Measurements from ENCODE around the gene APLF. TPM values are rescaled to one million over a fixed set of nuclear protein-coding genes. Genes with fewer than 3 reads are reported as not detected.

Gene APLF
- total and polyA plus RNA-seq, 4 donors: 0.18 to 3.8 (median 1.0) TPM

GRCh38 chr2:68453761-68454360 lies 13.5 kb upstream of the APLF start:
- 76% methylated on average over 2 of the region's 2 CpGs for WGBS
- Histone ChIP-seq H3K4me1 (ENCODE audit: control insufficient read depth in 4 of 4, insufficient read depth in 4 of 4, low read length in 3 of 4) (no peaks in the 10 kb centered on the region), H3K4me3 (ENCODE audit: low read depth in 1 of 3, low read length in 3 of 3) (no peak overlapping the region), H3K27me3 (ENCODE audit: control insufficient read depth in 4 of 4, insufficient read depth in 4 of 4, low read length in 3 of 4) (no peaks in the 10 kb centered on the region), H3K27ac (ENCODE audit: low read depth in 1 of 2, low read length in 2 of 2) (no peak overlapping the region), H3K36me3 (ENCODE audit: control insufficient read depth in 4 of 4, insufficient read depth in 3 of 4, low read depth in 1 of 4, low read length in 3 of 4) (no peaks in the 10 kb centered on the region), H3K9ac (ENCODE audit: low read depth in 1 of 2, low read length in 2 of 2) (no peak overlapping the region), H3K9me3 (ENCODE audit: control insufficient read depth in 4 of 4, low read length in 3 of 4) (no peaks in the 10 kb centered on the region)
- TF ChIP-seq, protein P1, sequence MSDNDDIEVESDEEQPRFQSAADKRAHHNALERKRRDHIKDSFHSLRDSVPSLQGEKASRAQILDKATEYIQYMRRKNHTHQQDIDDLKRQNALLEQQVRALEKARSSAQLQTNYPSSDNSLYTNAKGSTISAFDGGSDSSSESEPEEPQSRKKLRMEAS (IDR thresholded peaks at IDR 0.05): no peak
- TF ChIP-seq FOXA1 (IDR thresholded peaks at IDR 0.05): no peak
- no peak for TF ChIP-seq NR2F2 (IDR thresholded peaks at IDR 0.05)
- no peak for TF ChIP-seq GABPA (IDR thresholded peaks at IDR 0.05 in 1 of 2, conservative IDR thresholded peaks at IDR 0.05 in 1 of 2)
- TF ChIP-seq, protein P2, sequence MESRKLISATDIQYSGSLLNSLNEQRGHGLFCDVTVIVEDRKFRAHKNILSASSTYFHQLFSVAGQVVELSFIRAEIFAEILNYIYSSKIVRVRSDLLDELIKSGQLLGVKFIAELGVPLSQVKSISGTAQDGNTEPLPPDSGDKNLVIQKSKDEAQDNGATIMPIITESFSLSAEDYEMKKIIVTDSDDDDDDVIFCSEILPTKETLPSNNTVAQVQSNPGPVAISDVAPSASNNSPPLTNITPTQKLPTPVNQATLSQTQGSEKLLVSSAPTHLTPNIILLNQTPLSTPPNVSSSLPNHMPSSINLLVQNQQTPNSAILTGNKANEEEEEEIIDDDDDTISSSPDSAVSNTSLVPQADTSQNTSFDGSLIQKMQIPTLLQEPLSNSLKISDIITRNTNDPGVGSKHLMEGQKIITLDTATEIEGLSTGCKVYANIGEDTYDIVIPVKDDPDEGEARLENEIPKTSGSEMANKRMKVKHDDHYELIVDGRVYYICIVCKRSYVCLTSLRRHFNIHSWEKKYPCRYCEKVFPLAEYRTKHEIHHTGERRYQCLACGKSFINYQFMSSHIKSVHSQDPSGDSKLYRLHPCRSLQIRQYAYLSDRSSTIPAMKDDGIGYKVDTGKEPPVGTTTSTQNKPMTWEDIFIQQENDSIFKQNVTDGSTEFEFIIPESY (IDR thresholded peaks at IDR 0.05): no peak
- TF ChIP-seq REST (IDR thresholded peaks at IDR 0.05): no peak
- no peak for TF ChIP-seq SP1 (IDR thresholded peaks at IDR 0.05)
- no peak for TF ChIP-seq HNF4A (conservative IDR thresholded peaks at IDR 0.05)
- no peak for TF ChIP-seq RAD21 (IDR thresholded peaks at IDR 0.05)
- TF ChIP-seq TAF1 (conservative IDR thresholded peaks at IDR 0.05): no peak
- TF ChIP-seq, protein P3, sequence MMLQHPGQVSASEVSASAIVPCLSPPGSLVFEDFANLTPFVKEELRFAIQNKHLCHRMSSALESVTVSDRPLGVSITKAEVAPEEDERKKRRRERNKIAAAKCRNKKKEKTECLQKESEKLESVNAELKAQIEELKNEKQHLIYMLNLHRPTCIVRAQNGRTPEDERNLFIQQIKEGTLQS (IDR thresholded peaks at IDR 0.05): no peak
- no peak for TF ChIP-seq YY1 (IDR thresholded peaks at IDR 0.05)
- TF ChIP-seq RXRA (IDR thresholded peaks at IDR 0.05): no peak
- TF ChIP-seq FOXA2 (IDR thresholded peaks at IDR 0.05): no peak
- no peak for TF ChIP-seq JUND (IDR thresholded peaks at IDR 0.05)
- no peak for TF ChIP-seq EGR1 (IDR thresholded peaks at IDR 0.05; ENCODE audit: low read depth in 2 of 2)
- DNase-seq (ENCODE audit: low spot score): no peak

- WGBS: 87% methylated on average over 3 of the region's 3 CpGs
- no peak overlapping the region for H3K9ac ChIP-seq (ENCODE audit: low read depth in 1 of 2, low read length in 2 of 2)
Measured at GRCh38 chr2:68454719-68455118, 12.7 kb upstream of the APLF start.

More at GRCh38 chr2:68454719-68455118, 12.7 kb upstream of the APLF start:
- H3K27ac ChIP-seq (ENCODE audit: low read depth in 1 of 2, low read length in 2 of 2): no peak overlapping the region
- H3K4me3 ChIP-seq (ENCODE audit: low read depth in 1 of 3, low read length in 3 of 3): no peak overlapping the region
- no peak for DNase-seq (ENCODE audit: low spot score)
- H3K4me1 ChIP-seq (ENCODE audit: control insufficient read depth in 4 of 4, insufficient read depth in 4 of 4, low read length in 3 of 4): no peaks in the 10 kb centered on the region
- no peak for TF ChIP-seq SP1 (IDR thresholded peaks at IDR 0.05)
- TF ChIP-seq, protein P3 (IDR thresholded peaks at IDR 0.05): no peak
- no peak for TF ChIP-seq RAD21 (IDR thresholded peaks at IDR 0.05)
- TF ChIP-seq CTCF (IDR thresholded peaks at IDR 0.05; ENCODE audit: low read depth, low read length, missing input control): no peak
- no peak for TF ChIP-seq NR2F2 (IDR thresholded peaks at IDR 0.05)
- TF ChIP-seq FOXA1 (IDR thresholded peaks at IDR 0.05): no peak
- TF ChIP-seq, protein P1 (IDR thresholded peaks at IDR 0.05): no peak
- no peak for TF ChIP-seq HNF4G (IDR thresholded peaks at IDR 0.05)
- no peak for TF ChIP-seq HNF4A (conservative IDR thresholded peaks at IDR 0.05)
- TF ChIP-seq JUND (IDR thresholded peaks at IDR 0.05): no peak
- no peak for TF ChIP-seq FOXA2 (IDR thresholded peaks at IDR 0.05)
- TF ChIP-seq GABPA (IDR thresholded peaks at IDR 0.05 in 1 of 2, conservative IDR thresholded peaks at IDR 0.05 in 1 of 2): no peak
- TF ChIP-seq, protein P2 (IDR thresholded peaks at IDR 0.05): no peak
- TF ChIP-seq RXRA (IDR thresholded peaks at IDR 0.05): no peak
- H3K27me3 ChIP-seq (ENCODE audit: control insufficient read depth in 4 of 4, insufficient read depth in 4 of 4, low read length in 3 of 4): no peaks in the 10 kb centered on the region
- no peaks in the 10 kb centered on the region for H3K9me3 ChIP-seq (ENCODE audit: control insufficient read depth in 4 of 4, low read length in 3 of 4)
- H3K36me3 ChIP-seq (ENCODE audit: control insufficient read depth in 4 of 4, insufficient read depth in 3 of 4, low read depth in 1 of 4, low read length in 3 of 4): no peaks in the 10 kb centered on the region

All from liver (tissue), 9 donors.